Amniotic epithelial cell (primary cell): ENCODE results near the gene PPDPF.
"Not testable (repeated sequence)": the region's sequence is repeated elsewhere in the genome, so short reads cannot be mapped to it uniquely, and the experiment has no call there.

Source experiments
- DNase-seq: peaks from one replicate; pipeline ENCODE4 v3.0.0-alpha.2; 2010; ENCODE audit warnings: low read depth

PPDPF gene

GRCh38 chr20:63520504-63520933 is at the start of gene PPDPF:
Gene PPDPF (plus strand): TSS chr20:63520765. CDS start chr20:63521309, 544 bp downstream.
- DNase-seq: peak; percentile 61

GRCh38 chr20:63471002-63471716 is 49.4 kb upstream of the PPDPF start:
- DNase-seq: no peak

GRCh38 chr20:63471717-63471980 is 48.9 kb upstream of the PPDPF start:
- no peak for DNase-seq

GRCh38 chr20:63471981-63472831 is 48.4 kb upstream of the PPDPF start, which contains the start of gene KCNQ2:
Gene KCNQ2 (minus strand): TSS chr20:63472655. CDS start chr20:63472463, 192 bp downstream.
- no peak for DNase-seq

- DNase-seq: no peak
Observed at GRCh38 chr20:63472862-63473390, 47.6 kb upstream of the PPDPF start.

GRCh38 chr20:63473555-63474449 is 46.8 kb upstream of the PPDPF start:
- no peak for DNase-seq

GRCh38 chr20:63475209-63475608 is 45.4 kb upstream of the PPDPF start:
- DNase-seq: peak; percentile 34

- no peak for DNase-seq
Observed at GRCh38 chr20:63477061-63477616, 43.4 kb upstream of the PPDPF start.

- no peak for DNase-seq
Observed at GRCh38 chr20:63477944-63478343, 42.6 kb upstream of the PPDPF start.

- no peak for DNase-seq
Observed at GRCh38 chr20:63478346-63479302, 41.9 kb upstream of the PPDPF start.

- DNase-seq: not testable (repeated sequence)
Observed at GRCh38 chr20:63479695-63480419, 40.7 kb upstream of the PPDPF start.

GRCh38 chr20:63481503-63481902 is 39.1 kb upstream of the PPDPF start:
- DNase-seq: no peak

- no peak for DNase-seq
Observed at GRCh38 chr20:63482021-63482587, 38.5 kb upstream of the PPDPF start.

GRCh38 chr20:63483834-63484233 is 36.7 kb upstream of the PPDPF start:
- DNase-seq: no peak

- no peak for DNase-seq
Observed at GRCh38 chr20:63484236-63484635, 36.3 kb upstream of the PPDPF start.

GRCh38 chr20:63484651-63485403 is 35.7 kb upstream of the PPDPF start:
- no peak for DNase-seq

- no peak for DNase-seq
Observed at GRCh38 chr20:63486300-63486855, 34.2 kb upstream of the PPDPF start.

- DNase-seq: no peak
Observed at GRCh38 chr20:63487116-63487764, 33.3 kb upstream of the PPDPF start.
